Adrenal gland (tissue), 5 donors: ENCODE results near the gene MED26.

Experiments
- POLR2A ChIP-seq, 2 donors: fragments of 450-650 bp; IDR thresholded peaks; one replicate each; pipeline ENCODE4 v1.6.1; 2017; ENCODE audit warnings: antibody characterized with exemption in 2 of 2, mild to moderate bottlenecking in 2 of 2, moderate library complexity in 1 of 2
- TF ChIP-seq, protein P1 (sequence below), 6 experiments: fragments of 450-650 bp in 4 of 6; fragments of 200-600 bp in 2 of 6; sonication (generic) in 1 of 6; IDR thresholded peaks; 1 replicate in 5 of 6; 2 replicates in 1 of 6; pipeline versions ENCODE4 v1.5.1 to v1.8.0; 2016 to 2021; ENCODE audit warnings: antibody characterized with exemption in 6 of 6, mild to moderate bottlenecking in 2 of 6, moderate library complexity in 1 of 6
- donor health status: DM: no; HTN: no; CAD: no.

DNA sequence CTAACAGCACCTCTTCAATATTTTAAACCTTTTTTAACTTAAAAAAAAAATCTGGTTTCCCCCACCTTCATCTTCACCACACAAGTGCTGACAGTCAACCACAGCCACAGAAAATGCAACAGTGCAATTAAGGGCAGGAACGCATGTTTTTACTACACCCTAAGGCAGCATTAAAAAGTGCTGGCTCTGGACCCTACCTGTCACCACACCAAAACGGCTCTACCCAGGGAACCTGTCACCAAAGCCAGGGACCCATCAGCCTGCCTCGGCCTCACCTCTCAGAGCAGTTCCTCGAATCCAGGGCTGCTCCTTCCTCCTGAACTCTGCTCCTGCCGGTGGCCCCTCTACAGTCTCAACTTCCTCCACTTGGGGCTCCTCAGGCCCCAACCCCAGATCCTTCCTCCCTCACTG, 33.3 kb downstream of the MED26 start:
- TF ChIP-seq, protein P1, sequence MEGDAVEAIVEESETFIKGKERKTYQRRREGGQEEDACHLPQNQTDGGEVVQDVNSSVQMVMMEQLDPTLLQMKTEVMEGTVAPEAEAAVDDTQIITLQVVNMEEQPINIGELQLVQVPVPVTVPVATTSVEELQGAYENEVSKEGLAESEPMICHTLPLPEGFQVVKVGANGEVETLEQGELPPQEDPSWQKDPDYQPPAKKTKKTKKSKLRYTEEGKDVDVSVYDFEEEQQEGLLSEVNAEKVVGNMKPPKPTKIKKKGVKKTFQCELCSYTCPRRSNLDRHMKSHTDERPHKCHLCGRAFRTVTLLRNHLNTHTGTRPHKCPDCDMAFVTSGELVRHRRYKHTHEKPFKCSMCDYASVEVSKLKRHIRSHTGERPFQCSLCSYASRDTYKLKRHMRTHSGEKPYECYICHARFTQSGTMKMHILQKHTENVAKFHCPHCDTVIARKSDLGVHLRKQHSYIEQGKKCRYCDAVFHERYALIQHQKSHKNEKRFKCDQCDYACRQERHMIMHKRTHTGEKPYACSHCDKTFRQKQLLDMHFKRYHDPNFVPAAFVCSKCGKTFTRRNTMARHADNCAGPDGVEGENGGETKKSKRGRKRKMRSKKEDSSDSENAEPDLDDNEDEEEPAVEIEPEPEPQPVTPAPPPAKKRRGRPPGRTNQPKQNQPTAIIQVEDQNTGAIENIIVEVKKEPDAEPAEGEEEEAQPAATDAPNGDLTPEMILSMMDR (IDR thresholded peaks at IDR 0.05): no peak
- TF ChIP-seq POLR2A (IDR thresholded peaks at IDR 0.05): no peak
